Lower leg skin (tissue), 3 donors: ENCODE measurements around the gene USP10.
"Not testable (repeated sequence)": the region's sequence is repeated elsewhere in the genome, so short reads cannot be mapped to it uniquely, and the experiment has no call there.

Experiments
- POLR2A ChIP-seq, 2 donors: fragments of 450-650 bp; IDR thresholded peaks; one replicate each; pipeline ENCODE4 v1.6.1; 2016 to 2017; ENCODE audit warnings: antibody characterized with exemption in 2 of 2, mild to moderate bottlenecking in 1 of 2, moderate library complexity in 1 of 2
- TF ChIP-seq, protein P1 (sequence below), 3 donors: fragments of 450-650 bp; IDR thresholded peaks; one replicate each; pipeline ENCODE4 v1.5.1; 2016; ENCODE audit warnings: antibody characterized with exemption in 3 of 3, mild to moderate bottlenecking in 3 of 3, moderate library complexity in 2 of 3

GRCh38 chr16:84693869-84694268, 5.9 kb upstream of the USP10 start:
- TF ChIP-seq, protein P1, sequence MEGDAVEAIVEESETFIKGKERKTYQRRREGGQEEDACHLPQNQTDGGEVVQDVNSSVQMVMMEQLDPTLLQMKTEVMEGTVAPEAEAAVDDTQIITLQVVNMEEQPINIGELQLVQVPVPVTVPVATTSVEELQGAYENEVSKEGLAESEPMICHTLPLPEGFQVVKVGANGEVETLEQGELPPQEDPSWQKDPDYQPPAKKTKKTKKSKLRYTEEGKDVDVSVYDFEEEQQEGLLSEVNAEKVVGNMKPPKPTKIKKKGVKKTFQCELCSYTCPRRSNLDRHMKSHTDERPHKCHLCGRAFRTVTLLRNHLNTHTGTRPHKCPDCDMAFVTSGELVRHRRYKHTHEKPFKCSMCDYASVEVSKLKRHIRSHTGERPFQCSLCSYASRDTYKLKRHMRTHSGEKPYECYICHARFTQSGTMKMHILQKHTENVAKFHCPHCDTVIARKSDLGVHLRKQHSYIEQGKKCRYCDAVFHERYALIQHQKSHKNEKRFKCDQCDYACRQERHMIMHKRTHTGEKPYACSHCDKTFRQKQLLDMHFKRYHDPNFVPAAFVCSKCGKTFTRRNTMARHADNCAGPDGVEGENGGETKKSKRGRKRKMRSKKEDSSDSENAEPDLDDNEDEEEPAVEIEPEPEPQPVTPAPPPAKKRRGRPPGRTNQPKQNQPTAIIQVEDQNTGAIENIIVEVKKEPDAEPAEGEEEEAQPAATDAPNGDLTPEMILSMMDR (IDR thresholded peaks at IDR 0.05), result not testable (repeated sequence)
- not testable (repeated sequence) for TF ChIP-seq POLR2A (IDR thresholded peaks at IDR 0.05)
